Measurements from ENCODE around the gene HHAT. TPM values are rescaled to one million over a fixed set of nuclear protein-coding genes. Genes with fewer than 3 reads are reported as not detected.

HHAT gene
- total RNA-seq, 2 experiments from 2014 or later: 3.6 to 3.9 TPM

GRCh38 chr1:210627755-210628154 lies 299.1 kb downstream of the HHAT start:
- CTCF ChIA-PET: interaction anchor here (0.6 kb wide), 1 partner anchor 280 kb away, joined by 4 read pairs; no protein-coding TSS in a partner anchor
- no peaks in the 10 kb centered on the region for H3K4me1 Mint-ChIP-seq (ENCODE audit: low read depth)
- intact Hi-C loops (cut with micrococcal nuclease): no loop called here
- no peaks in the 10 kb centered on the region for H3K9me3 Mint-ChIP-seq
- no peak for DNase-seq
- no peak overlapping the region for H3K4me3 Mint-ChIP-seq
- no peaks in the 10 kb centered on the region for H3K27me3 Mint-ChIP-seq (ENCODE audit: low read depth)
- H3K27ac Mint-ChIP-seq: no peak overlapping the region
- no peaks in the 10 kb centered on the region for H3K36me3 Mint-ChIP-seq (ENCODE audit: low read depth)

GRCh38 chr1:210629276-210629675 lies 300.6 kb downstream of the HHAT start:
- DNase-seq: no peak
- Mint-ChIP-seq H3K9me3 (no peaks in the 10 kb centered on the region), H3K4me1 (ENCODE audit: low read depth) (no peaks in the 10 kb centered on the region), H3K27ac (no peak overlapping the region), H3K27me3 (ENCODE audit: low read depth) (no peaks in the 10 kb centered on the region), H3K36me3 (ENCODE audit: low read depth) (no peaks in the 10 kb centered on the region), H3K4me3 (no peak overlapping the region)
- CTCF ChIA-PET: no interaction called here
- intact Hi-C loops (cut with micrococcal nuclease): no loop called here

DNA sequence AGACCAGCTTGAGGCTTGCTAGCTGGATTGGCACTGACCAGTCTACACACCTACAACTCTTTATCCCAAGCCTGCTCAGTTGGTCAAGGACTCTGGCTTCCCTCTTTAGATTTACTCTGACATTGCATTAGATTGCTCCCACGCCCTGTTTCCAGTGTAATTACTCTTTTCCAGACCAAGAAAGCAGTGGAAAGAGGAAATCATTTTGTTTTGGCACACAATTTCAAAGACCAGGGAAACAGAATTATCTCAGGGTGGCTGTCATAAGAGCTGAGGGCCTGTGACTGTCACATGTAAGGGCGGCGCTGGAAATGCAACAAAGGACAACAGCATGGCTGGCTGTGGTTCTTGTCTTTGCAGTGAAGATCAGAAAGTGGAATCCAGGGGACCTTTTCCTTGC lies 302.7 kb downstream of the HHAT start:
- DNase-seq: no peak
- intact Hi-C loops (cut with micrococcal nuclease): no loop called here
- no peak overlapping the region for H3K27ac Mint-ChIP-seq
- H3K4me1 Mint-ChIP-seq (ENCODE audit: low read depth): no peaks in the 10 kb centered on the region
- no peak overlapping the region for H3K4me3 Mint-ChIP-seq
- H3K9me3 Mint-ChIP-seq: no peaks in the 10 kb centered on the region
- CTCF ChIA-PET: no interaction called here
- H3K27me3 Mint-ChIP-seq (ENCODE audit: low read depth): no peaks in the 10 kb centered on the region
- H3K36me3 Mint-ChIP-seq (ENCODE audit: low read depth): no peaks in the 10 kb centered on the region

- no peaks in the 10 kb centered on the region for H3K9me3 Mint-ChIP-seq
- no peaks in the 10 kb centered on the region for H3K27me3 Mint-ChIP-seq (ENCODE audit: low read depth)
Measured at GRCh38 chr1:210633140-210633539, 304.4 kb downstream of the HHAT start.

DNA sequence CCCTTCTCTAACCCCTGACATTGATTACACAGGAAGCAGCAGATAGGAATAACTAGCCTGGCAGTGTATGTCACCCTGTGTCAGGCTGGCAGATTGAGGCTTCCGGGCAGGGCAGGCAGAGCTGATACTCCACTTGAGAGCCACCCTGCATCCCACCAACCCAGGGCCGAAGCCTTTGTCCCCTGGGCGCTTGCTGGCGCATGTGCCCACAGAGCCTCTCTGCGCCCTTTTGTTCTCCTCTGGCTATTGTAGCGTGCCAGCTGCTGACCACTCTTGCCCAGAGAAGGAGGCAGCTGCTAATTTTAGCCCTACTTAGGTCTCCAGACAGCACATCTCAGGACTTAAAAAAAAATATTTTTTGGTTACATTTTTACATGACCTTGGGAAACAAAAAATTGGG lies 304.9 kb downstream of the HHAT start:
- Mint-ChIP-seq H3K4me1 (ENCODE audit: low read depth) (no peaks in the 10 kb centered on the region), H3K27me3 (ENCODE audit: low read depth) (no peaks in the 10 kb centered on the region)
- CTCF ChIA-PET: no interaction called here

More at GRCh38 chr1:210633140-210633539, 304.4 kb downstream of the HHAT start:
- CTCF ChIA-PET: no interaction called here
- no peak overlapping the region for H3K27ac Mint-ChIP-seq
- no peak overlapping the region for H3K4me3 Mint-ChIP-seq
- no peaks in the 10 kb centered on the region for H3K36me3 Mint-ChIP-seq (ENCODE audit: low read depth)
- DNase-seq: no peak
- H3K4me1 Mint-ChIP-seq (ENCODE audit: low read depth): no peaks in the 10 kb centered on the region
- intact Hi-C loops (cut with micrococcal nuclease): no loop called here

GRCh38 chr1:210635108-210635507 lies 306.4 kb downstream of the HHAT start:
- Mint-ChIP-seq H3K36me3 (ENCODE audit: low read depth) (no peaks in the 10 kb centered on the region), H3K27ac (no peak overlapping the region), H3K4me1 (ENCODE audit: low read depth) (no peaks in the 10 kb centered on the region), H3K4me3 (no peak overlapping the region), H3K9me3 (no peaks in the 10 kb centered on the region), H3K27me3 (ENCODE audit: low read depth) (no peaks in the 10 kb centered on the region)
- CTCF ChIA-PET: no interaction called here
- DNase-seq: no peak
- intact Hi-C loops (cut with micrococcal nuclease): no loop called here

More for the DNA sequence above, 304.9 kb downstream of the HHAT start:
- Mint-ChIP-seq H3K27ac (no peak overlapping the region), H3K9me3 (no peaks in the 10 kb centered on the region), H3K36me3 (ENCODE audit: low read depth) (no peaks in the 10 kb centered on the region), H3K4me3 (no peak overlapping the region)
- intact Hi-C loops (cut with micrococcal nuclease): no loop called here
- DNase-seq: no peak

- H3K4me3 Mint-ChIP-seq: no peak overlapping the region
- no peak overlapping the region for H3K27ac Mint-ChIP-seq
- intact Hi-C loops (cut with micrococcal nuclease): no loop called here
- no peaks in the 10 kb centered on the region for H3K36me3 Mint-ChIP-seq (ENCODE audit: low read depth)
- DNase-seq: no peak
- no peaks in the 10 kb centered on the region for H3K27me3 Mint-ChIP-seq (ENCODE audit: low read depth)
- H3K9me3 Mint-ChIP-seq: no peaks in the 10 kb centered on the region
- CTCF ChIA-PET: no interaction called here
- no peaks in the 10 kb centered on the region for H3K4me1 Mint-ChIP-seq (ENCODE audit: low read depth)
Measured at GRCh38 chr1:210641582-210641981, 312.9 kb downstream of the HHAT start.

DNA sequence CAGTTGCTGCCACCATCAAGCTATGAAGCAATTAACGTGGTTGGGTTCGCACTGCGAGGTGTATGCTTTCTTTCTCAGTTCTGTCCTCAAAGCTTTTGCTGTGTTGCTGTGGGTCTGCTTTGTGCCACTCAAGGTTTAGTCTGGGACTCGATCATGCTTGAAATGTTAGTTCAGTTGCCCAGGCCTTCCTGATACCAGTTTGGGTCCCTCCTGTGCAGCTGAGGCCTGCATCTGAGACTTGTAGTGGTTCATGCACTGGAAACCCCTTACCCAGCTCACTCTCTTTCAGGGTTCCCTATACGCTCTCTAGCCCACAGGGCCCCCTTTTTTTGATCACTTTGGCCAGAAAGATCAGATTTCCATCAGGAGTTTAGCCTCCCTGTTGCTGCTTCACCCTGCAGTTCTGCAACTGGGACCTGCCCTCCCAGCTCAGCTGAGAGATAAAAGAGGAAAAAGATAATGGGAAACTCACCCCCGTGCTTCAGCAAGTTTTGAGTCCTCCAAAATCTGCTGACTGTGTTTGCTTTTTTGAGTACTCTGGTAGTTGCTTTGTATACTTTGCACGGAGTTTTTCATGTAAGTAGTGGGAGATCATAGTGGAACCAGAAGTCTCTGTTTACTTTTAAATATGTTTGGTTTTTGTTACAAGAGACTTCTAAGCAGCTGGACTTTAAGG lies 317.0 kb downstream of the HHAT start:
- no peaks in the 10 kb centered on the region for H3K27me3 Mint-ChIP-seq (ENCODE audit: low read depth)
- no peak overlapping the region for H3K27ac Mint-ChIP-seq
- intact Hi-C loops (cut with micrococcal nuclease): no loop called here
- no peaks in the 10 kb centered on the region for H3K4me1 Mint-ChIP-seq (ENCODE audit: low read depth)
- no peak overlapping the region for H3K4me3 Mint-ChIP-seq
- CTCF ChIA-PET: no interaction called here
- no peaks in the 10 kb centered on the region for H3K36me3 Mint-ChIP-seq (ENCODE audit: low read depth)
- DNase-seq: no peak
- no peaks in the 10 kb centered on the region for H3K9me3 Mint-ChIP-seq

DNA sequence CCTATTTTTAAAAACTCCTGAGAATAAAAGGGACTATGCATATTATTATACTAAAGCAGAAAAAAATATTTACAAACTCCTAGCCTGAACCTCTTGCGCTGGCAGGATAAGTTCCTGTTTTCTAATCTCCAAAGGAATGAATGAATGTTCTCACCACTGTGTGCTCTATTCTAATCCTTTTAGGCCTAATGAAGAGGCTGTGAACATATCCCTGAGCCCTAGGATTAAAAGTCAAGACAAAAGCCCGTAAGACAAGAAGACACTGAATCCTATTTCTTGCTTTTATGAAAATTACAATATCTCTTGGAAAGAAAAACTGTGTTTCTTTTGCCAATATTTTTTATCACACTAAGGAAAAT lies 317.5 kb downstream of the HHAT start:
- H3K4me3 Mint-ChIP-seq: no peak overlapping the region
- H3K4me1 Mint-ChIP-seq (ENCODE audit: low read depth): no peaks in the 10 kb centered on the region
- H3K27me3 Mint-ChIP-seq (ENCODE audit: low read depth): no peaks in the 10 kb centered on the region
- DNase-seq: no peak
- intact Hi-C loops (cut with micrococcal nuclease): no loop called here
- no peaks in the 10 kb centered on the region for H3K9me3 Mint-ChIP-seq
- CTCF ChIA-PET: no interaction called here
- no peaks in the 10 kb centered on the region for H3K36me3 Mint-ChIP-seq (ENCODE audit: low read depth)
- H3K27ac Mint-ChIP-seq: no peak overlapping the region

- Mint-ChIP-seq H3K36me3 (ENCODE audit: low read depth) (no peaks in the 10 kb centered on the region), H3K9me3 (no peaks in the 10 kb centered on the region), H3K27ac (no peak overlapping the region), H3K27me3 (ENCODE audit: low read depth) (no peaks in the 10 kb centered on the region), H3K4me3 (no peak overlapping the region), H3K4me1 (ENCODE audit: low read depth) (no peaks in the 10 kb centered on the region)
- CTCF ChIA-PET: no interaction called here
- intact Hi-C loops (cut with micrococcal nuclease): no loop called here
- DNase-seq: no peak
Measured at GRCh38 chr1:210647406-210648333, 319.0 kb downstream of the HHAT start.

DNA sequence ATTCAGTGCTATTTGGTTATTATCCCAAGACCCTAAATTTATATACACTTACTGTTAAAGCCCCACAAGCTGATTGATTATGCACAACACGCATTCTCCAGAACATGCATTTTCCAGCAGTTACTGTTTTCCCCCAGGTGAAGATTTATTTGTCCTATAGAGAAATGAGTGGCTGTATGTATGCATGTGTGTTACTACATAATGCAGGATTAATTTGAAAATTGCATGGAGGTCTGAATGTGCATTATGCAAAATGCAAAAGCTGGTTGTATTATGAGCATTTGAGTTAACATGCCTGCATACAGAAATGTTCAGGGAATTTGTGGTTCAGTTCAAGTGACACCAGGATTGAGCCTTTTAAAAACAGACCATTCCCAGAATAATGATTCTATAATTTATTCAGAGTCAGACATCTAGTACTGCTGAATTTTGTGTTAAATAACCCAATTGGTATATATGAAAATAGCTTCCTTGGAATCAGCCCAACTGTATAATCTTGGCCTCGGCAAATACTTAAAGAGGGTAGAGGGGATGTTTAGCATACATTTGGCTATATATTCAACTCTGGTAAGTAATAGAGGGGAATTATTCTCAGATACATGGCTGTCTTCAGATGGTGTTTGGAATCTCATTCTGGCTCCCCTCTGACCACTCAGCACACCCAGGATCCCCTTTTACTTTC lies 320.0 kb downstream of the HHAT start:
- no peaks in the 10 kb centered on the region for H3K27me3 Mint-ChIP-seq (ENCODE audit: low read depth)
- no peak for DNase-seq
- intact Hi-C loops (cut with micrococcal nuclease): no loop called here
- no peaks in the 10 kb centered on the region for H3K9me3 Mint-ChIP-seq
- H3K27ac Mint-ChIP-seq: no peak overlapping the region
- no peak overlapping the region for H3K4me3 Mint-ChIP-seq
- no peaks in the 10 kb centered on the region for H3K4me1 Mint-ChIP-seq (ENCODE audit: low read depth)
- H3K36me3 Mint-ChIP-seq (ENCODE audit: low read depth): no peaks in the 10 kb centered on the region
- CTCF ChIA-PET: no interaction called here

- intact Hi-C loops (cut with micrococcal nuclease): no loop called here
- Mint-ChIP-seq H3K4me3 (no peak overlapping the region), H3K9me3 (no peaks in the 10 kb centered on the region), H3K27ac (no peak overlapping the region), H3K4me1 (ENCODE audit: low read depth) (no peaks in the 10 kb centered on the region), H3K27me3 (ENCODE audit: low read depth) (no peaks in the 10 kb centered on the region), H3K36me3 (ENCODE audit: low read depth) (no peaks in the 10 kb centered on the region)
- CTCF ChIA-PET: no interaction called here
- DNase-seq: no peak
Measured at GRCh38 chr1:210650403-210650802, 321.7 kb downstream of the HHAT start.
